Amygdala (tissue), 56 donors: ENCODE data around the gene UBR2.
"Not testable (repeated sequence)": the region's sequence is repeated elsewhere in the genome, so short reads cannot be mapped to it uniquely, and the experiment has no call there.

ENCODE experiments used
- DNase-seq, 56 donors: peaks; one replicate each; lab custom pipeline; 2025; lab: John Stamatoyannopoulos, UW

The UBR2 gene

DNA sequence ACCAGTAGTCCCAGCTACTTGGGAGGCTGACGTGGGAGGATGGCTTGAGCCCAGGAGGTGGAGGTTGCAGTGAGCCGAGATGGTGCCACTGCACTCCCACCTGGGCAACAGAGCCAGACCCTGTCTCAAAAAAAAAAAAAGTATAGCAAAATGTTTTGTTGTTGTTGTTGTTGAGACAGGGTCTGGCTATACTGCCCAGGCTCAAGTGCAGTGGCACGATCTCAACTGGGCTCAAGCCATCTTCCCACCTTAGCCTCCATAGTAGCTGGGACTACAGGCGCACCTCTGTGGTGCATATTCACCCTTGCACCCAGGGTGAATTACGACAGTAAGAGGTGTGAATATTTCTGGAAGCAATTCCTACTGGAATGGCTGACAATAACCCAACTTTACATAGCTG, 11.4 kb upstream of the UBR2 start:
- DNase-seq: no peak

DNA sequence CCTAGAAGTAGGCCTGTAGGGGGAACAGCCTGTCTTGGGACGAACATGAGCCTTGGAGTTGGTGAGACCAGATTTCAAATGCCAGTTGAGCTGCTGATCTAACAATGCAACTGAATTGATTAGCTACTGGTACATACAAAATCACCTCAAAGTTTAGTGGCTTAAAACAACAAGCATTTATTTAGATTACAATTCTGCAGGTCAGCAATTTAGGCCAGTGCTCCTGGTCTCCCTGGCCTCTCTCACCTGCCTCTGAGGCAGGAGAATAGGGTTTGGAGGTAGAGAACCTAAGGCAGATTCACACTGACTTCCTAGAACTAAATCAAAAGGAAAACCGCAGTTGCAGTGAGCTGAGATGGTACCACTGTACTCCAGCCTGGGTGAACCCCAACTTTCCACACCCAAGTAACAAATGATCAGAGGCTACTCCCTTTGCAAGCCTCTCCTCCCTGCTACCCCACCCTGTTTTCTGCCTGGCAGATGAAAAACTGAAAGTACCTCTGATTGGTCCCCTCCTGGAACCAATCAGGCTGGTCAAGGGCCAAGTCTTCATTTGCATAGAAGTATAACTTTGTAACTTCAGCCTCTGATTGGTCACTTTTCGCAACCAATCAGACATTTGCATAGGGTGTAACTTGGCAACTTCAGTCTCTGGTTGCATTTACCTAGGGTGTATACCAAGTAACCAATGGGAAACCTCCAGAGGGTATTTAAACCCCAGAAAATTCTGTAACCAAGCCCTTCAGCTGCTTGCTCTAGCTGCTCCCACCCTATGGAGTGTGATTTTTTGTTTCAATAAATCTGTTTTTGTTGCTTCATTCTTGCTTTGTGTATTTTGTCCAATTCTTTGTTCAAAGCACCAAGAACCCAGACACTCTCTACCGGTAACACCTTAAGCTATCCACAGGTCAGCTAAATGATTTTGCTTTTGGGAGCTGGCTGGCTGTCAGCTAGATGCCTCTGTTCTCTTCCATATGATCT, 8.1 kb upstream of the UBR2 start:
- DNase-seq: no peak

DNA sequence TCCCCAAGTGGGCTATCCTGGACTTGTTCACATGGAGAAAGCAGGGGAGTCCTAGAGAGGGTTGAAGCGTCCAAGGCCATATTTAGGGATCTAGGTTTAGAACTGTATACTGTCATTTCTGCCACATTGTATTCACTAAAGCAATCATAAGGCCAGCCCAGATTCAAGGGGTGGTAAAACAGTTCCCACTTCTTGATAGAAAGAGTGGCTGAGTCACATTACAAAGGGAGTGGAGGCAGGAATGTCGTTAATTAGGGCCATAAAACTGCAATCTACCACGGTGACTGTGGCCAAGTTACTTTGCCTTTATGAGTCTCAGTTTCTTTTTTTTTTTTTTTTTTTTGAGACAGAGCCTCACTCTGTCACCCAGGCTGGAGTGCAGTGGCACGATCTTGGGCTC, 7.4 kb upstream of the UBR2 start:
- DNase-seq: no peak

DNA sequence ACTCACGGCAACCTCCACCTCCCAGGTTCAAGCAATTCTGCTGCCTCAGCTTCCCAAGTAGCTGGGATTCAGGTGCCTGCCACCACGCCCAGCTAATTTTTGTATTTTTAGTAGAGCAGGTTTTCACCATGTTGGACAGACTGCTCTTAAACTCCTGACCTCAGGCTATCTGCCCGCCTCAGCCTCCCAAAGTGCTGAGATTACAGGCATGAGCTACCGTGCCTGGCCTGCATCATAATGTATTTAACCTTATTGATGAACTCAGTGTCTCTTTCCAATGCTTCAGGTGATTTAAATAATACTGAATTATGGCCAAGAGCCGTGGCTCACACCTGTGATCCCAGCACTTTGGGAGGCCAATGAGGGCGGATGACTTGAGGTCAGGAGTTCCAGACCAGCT, 4.6 kb upstream of the UBR2 start:
- DNase-seq: not testable (repeated sequence)

DNA sequence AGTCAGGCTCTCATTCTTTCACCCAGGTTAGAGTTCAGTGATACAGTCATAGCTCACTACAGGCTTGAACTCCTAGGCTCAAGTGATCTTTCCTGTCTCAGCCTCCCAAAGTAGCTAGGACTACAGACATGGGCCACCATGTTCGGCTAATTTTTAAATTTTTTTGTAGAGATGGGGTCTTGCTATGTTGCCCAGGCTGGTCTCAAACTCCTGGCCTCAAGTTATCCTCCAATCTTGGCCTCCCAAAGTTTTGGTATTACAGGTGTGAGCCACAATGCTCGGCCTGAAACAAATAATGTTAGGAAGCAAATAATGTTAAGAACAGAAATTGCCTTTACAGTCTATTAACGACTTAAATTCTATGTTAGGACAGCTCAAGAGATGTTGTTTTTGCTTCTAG, 1.8 kb upstream of the UBR2 start:
- DNase-seq: no peak

DNA sequence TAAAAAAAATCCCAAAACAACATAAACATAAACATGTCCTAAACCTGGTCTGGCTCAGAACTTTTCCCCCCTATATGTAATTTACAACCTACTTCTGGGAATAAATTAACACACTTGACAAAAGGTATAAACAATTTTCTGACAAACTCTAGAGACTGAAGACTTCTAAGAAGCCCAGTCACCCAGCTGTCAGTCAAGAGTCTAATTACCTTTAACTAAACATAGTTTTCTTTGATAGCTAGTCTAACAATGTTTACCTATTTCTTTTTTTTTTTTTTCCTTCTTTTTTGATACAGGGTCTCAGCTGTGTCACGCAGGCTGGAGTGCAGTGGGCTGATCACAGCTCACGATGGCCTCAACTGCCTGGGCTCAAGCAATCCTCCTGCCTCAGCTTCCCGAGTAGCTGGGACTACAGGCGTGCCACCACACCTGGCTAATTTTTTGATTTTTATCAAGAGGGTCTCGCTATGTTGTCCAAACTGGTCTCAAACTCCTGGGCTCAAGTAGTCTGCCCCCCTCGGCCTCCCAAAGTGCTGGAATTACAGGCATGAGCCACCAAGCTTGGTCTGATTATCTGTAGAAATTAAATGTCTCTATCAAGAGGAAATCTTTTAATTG, 932 bp upstream of the UBR2 start:
- DNase-seq: peak in 1 of 56 donors; percentile 5

DNA sequence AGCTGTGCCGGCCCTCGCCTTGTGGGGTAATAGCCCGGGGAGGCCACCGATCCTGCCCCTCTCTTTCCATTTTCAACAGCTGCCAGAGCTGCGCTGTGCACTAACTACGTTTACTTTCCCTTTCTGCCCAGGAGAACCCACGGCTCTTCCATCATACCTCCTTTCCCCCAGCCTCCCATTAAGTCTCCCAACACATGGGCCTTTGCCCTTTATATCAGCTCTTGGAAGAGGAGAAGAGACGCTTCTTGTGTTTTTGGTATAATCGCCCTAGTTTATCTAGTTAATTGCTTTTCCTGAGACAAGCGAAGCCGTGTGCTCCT, 637 bp downstream of the UBR2 start:
- no peak for DNase-seq

DNA sequence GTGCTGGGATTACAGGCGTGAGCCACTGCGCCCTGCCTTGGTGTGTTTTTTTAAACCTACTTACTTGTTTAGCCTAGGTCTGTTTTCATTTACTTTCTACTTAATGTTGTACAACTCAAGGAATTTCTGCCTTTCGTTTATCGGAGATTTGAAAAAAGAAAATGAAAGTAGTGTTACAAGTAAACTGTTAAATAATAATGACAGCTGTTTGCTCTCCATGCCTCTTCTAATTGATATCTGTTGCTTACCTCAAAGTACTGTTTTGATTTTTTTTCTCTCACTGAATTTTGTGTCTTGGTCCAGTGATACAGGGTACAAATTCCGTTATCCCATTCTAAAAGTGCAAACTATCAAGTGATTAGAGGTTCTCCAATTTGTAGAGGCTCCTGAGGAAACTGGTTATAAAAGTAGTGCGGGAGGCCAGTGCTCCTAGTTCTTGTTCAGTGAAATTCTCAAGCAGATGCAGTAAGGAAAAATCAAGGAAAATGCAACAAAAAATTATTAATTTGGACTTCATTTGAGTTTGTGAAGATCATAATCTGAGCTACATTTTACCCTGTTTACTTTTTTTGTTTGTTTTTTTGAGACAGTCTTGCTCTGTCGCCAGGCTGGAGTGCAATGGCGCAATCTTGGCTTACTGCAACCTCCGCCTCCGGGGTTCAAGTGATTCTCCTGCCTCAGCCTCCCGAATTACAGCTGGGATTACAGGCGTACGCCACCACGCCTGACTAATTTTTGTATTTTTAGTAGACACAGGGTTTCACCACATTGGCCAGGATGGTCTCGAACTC, 2.2 kb downstream of the UBR2 start:
- no peak for DNase-seq

DNA sequence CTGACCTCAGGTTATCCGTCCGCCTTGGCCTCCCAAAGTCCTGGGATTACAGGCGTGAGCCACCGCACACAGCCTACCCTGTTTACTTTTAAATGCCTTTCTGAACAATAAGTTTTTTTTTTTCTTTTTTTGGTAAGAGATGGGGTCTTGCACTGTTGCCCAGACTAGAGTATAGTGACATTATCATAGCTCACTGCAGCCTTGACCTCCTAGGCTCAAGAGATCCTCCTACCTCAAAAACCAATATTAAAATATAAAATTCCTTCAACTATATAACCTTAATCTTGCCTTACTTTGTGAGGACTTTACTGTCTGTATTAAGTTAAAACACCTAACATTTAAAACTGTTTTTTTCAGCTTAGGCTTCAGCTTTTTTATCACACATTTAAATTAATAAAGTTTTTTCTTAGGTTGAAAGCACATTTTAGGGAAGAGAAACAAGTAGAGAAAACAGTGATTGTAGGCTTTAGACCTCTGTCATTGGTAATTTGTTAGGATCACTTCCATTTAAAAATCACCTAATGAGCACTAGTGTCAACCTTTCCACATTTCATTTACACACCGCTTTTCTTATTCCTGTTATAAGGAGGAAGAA, 2.9 kb downstream of the UBR2 start:
- DNase-seq: no peak

DNA sequence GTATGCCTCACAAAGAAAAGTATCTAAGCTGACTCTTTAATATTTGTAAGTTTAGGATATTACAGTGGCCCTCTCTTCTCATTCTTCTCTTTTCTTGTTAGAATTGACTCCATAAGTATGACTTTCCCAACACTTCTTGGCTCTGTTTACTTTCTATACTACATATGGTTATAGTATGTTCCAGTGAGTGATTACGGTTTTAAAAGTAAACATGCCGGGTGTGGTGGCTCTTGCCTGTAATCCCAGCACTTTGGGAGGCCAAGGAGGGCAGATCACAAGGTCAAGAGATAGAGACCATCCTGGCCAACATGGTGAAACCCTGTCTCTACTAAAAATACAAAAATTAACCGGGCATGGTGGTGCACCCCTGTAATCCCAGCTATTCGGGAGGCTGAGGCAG, 3.4 kb downstream of the UBR2 start:
- DNase-seq: not testable (repeated sequence)

DNA sequence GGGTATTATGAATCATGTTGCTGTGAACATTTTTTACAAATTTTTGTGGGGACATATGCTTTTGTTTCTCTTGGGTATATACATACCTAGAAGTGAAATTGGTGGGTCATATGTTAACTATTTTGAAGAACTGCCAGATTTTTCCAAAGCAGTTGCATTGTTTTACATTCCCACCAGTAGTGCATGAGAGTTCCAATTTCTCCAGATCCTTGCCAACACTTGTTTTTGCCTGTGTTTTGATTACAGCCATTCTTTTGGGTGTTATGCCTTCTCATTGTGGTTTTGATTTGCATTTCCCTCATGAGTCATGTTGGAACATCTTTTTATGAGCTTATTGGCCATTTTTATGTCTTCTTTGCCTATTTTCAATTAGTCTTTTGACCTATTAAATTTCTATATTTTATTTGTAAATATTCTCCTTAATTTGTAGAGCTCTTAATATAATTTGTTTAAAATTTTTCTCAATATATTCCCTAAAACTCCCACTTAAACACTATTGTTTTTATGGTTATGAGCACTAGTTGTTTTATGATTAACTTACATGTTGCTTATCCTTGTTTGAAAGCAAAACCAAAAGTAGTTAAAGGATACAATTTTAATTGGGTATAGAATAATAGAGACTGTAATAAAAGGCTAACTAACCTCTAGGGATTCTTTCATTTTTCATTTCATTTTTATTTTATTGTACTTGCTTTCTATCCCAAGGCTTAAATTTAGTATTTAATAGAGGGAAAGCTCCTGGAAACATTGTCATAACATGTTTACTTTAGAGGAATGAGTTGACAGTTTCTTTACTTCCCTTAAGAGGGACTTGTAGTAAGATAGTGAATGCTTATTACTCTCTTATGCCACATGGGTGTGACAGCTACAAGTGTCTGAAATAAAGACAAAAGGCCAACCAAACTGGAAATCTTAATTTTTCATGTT, 5.5 kb downstream of the UBR2 start:
- DNase-seq: no peak

DNA sequence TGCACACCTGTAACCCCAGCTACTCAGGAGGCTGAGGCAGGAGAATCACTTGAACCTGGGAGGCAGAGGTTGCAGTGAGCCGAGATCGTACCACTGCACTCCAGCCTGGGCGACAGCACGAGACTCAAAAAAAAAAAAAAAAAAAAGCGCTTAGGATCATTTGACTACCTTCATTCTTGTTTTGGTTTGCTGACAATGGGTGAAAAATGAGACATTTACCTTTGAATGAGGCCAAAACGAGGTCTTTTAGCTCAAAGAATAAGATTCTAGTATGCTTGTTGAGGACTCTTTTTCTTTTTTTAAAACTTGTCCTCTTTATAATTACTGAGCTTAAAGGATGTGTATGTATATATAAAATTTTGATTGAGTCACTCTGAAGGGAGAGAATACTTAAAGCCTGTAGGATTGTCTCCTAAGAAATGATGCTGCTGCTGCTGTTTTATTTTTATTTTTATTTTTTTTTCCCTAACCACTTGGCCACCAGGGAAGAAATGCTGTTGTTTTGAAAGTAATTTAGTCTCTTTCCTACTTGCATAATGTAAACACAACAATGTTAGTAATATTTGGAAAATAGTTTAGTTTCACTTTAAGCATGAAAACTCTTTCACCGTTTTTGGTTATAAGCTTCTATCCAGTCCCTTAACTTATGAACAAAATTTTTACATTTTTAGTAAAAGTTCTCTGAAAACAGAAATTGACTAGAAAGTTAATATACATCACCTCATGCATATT, 7.9 kb downstream of the UBR2 start:
- no peak for DNase-seq

DNA sequence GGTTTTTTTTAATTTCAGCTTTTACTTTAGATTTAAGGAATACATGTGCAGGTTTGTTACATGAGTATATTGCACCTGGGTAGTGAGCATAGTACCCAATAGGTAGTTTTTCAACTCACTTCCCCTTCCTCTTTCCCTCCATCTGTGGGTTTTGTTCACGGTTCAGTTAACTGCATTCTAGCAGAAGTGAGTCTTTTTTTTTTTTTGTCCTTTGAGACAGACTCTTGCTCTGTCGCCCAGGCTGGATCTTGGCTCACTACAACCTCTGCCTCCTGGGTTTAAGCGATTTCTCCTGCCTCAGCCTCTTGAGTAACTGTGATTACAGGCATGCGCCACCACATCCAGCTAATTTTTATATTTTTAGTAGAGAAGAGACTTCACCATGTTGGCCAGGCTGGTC, 8.7 kb downstream of the UBR2 start:
- no peak for DNase-seq

DNA sequence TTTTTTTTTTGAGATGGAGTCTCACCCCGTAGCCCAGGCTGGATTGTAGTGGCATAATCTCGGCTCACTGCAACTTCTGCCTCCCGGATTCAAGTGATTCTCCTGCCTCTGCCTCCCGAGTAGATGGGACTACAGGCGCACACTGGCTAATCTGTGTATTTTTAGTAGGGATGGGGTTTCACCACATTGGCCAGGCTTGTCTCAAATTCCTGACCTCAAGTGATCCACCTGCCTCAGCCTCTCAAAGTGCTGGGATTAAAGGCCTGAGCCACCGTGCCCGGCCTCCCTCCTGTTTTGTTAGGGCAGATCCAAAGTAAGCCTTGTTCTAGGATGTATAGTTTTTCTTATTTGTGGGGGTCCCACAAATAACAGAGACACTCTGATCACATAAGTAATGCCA, 12.7 kb downstream of the UBR2 start:
- not testable (repeated sequence) for DNase-seq

DNA sequence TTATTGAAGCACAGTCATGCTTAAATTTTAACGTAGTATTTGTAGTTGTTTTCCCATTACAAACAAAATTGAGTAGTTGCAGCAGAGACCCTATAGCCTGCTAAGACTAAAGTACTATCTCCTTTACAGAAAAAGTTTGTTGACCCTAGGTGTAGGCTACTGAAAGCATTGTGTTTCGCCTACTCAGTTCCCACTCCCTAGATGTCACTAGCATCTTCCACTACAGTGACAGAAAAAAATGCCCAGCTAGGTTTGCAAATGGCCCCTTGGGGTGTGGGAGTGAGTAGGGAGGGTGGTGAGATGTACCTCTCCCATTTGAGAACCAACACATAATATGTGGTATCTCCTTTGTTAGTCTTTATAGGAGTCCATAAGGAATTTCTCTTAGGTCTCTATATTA, 34.5 kb downstream of the UBR2 start:
- no peak for DNase-seq

DNA sequence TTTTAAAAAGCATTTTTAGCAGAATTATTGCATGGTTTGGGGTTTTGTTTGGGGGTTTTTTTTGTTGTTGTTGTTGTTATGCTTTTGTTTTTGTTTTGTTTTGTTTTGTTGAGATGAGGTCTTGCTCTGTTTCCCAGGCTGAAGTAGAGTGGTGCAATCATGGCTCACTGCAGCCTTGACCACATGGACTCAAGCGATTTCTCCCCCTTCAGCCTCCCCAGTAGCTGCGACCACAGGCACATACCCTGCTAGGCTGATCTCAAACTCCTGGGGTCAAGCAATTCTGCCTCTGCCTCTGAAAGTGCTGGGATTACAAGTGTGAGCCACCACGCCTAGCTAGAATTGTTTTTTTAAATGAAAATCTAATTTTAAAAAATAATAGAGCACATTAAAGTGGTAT, 35.7 kb downstream of the UBR2 start:
- DNase-seq: no peak

DNA sequence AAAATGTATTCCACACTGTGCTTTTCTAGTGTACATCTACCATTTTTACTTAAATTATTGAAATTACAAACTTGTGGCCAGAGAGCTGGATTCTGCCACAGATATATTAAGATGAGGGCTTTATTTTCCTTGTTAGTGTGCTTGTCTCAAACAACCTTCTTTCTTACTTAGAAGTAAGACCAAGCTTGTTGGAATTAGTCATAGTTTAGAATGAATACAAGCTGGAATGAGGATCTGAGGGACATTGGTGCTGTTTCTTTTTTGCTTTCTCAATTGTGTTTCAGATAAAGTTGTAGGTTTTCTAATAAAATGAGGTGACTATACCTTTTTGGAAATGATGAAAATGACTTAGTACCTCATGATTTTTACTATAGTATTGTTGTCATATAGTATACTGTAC, 40.3 kb downstream of the UBR2 start:
- no peak for DNase-seq

DNA sequence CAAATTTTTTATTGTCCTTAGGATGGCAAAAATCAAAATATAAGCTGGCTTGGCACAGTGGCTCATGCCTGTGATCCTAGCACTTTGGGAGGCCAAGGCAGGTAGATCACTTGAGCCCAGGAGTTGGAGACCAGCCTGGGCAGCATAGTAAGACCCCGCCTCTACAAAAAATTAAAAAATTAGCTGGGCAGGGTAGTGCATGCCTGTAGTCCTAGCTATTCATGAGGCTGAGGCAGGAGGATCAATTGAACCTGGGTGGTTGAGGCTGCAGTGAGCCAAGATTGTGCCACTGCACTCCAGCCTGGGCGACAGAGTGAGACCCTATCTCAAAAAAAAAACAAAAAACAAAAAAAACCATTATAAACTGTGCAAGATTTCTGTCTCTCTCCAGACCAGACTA, 40.9 kb downstream of the UBR2 start:
- not testable (repeated sequence) for DNase-seq

DNA sequence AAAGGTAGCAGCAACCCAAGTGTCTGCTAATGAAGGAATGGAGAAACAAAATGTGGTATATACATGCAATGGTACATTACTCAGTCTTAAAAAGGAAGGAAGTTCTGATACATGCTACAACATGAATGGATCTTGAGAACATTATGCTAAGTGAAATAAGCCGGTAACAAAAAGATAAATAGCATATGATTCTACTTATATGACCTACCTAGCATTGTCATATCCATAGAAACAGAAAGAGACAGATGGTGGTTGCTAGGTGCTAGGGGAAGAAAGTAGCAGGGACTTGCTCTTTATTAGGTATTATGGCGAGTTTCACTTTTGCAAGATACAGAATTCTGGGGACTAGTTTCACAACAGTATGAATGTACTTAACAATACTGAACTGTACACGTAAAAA, 46.6 kb downstream of the UBR2 start:
- DNase-seq: no peak
